Measurements from ENCODE around the gene SDC4.

- TF ChIP-seq SMC3 (IDR thresholded peaks at IDR 0.05; ENCODE audit: low read depth, low read length): no peak
- no peak for TF ChIP-seq CTCF (IDR thresholded peaks at IDR 0.05)
- TF ChIP-seq TCF12 (IDR thresholded peaks at IDR 0.05): no peak
- no peak for TF ChIP-seq USF2 (IDR thresholded peaks at IDR 0.05; ENCODE audit: borderline replicate concordance, low read depth, low read length)
- no peak for TF ChIP-seq RAD21 (IDR thresholded peaks at IDR 0.05; ENCODE audit: low read length)
- no peak for TF ChIP-seq NFIC (IDR thresholded peaks at IDR 0.05; ENCODE audit: borderline replicate concordance)
- TF ChIP-seq RFX5 (IDR thresholded peaks at IDR 0.05; ENCODE audit: low read length): no peak
These were observed 29.8 kb downstream of the SDC4 start for GRCh38 chr20:45318386-45318939.
